ENCODE data around the gene FAM174B. TPM values are rescaled to one million over a fixed set of nuclear protein-coding genes. Genes with fewer than 3 reads are reported as not detected.

FAM174B gene
- total and polyA plus RNA-seq, 2 experiments from 2014 or later, result 15.0 to 21.8 TPM

- Histone ChIP-seq H3K9me2 (ENCODE audit: insufficient read depth) (no peaks in the 10 kb centered on the region), H3K4me3 (no peak overlapping the region), H3K27me3 (ENCODE audit: insufficient read depth) (no peaks in the 10 kb centered on the region), H3K36me3 (ENCODE audit: insufficient read depth) (no peaks in the 10 kb centered on the region), H3K4me1 (ENCODE audit: insufficient read depth) (peaks cover 13% of the 10 kb centered on the region; the same call in 1 of the 2 replicates), H2AFZ (no peak overlapping the region), H3K27ac (ENCODE audit: low read depth) (no peak overlapping the region), H3K79me2 (replicated peaks; ENCODE audit: insufficient read depth) (peaks cover 68% of the 10 kb centered on the region), H3K4me2 (no peak overlapping the region), H3F3A (replicated peaks; ENCODE audit: low read depth) (0 out of 2 replicates have a peak, but pooled peaks cover 3% of the 10 kb centered on the region), H4K20me1 (replicated peaks; ENCODE audit: insufficient read depth) (no peaks in the 10 kb centered on the region)
- Mint-ChIP-seq H3K4me3 (no peak overlapping the region), H3K9me3 (peaks cover 10% of the 10 kb centered on the region; the same call in 2 of the 3 replicates), H3K27me3 (ENCODE audit: insufficient read depth, low read depth, poor library complexity) (peaks cover 9% of the 10 kb centered on the region), H3K27ac (peak overlapping the region; percentile 49; the same call in 1 of the 2 replicates), H3K4me1 (peaks cover 31% of the 10 kb centered on the region), H3K36me3 (ENCODE audit: low read depth) (peaks cover 18% of the 10 kb centered on the region)
- ATAC-seq (no peak), DNase-seq (ENCODE audit: low spot score) (no peak)
- no peak for TF ChIP-seq CREB1 (CRISPR knock-in tag; IDR thresholded peaks at IDR 0.05; ENCODE audit: low read depth)
- TF ChIP-seq EZH2phosphoT487 (IDR thresholded peaks at IDR 0.05; ENCODE audit: unreplicated experiment), result no peak
- TF ChIP-seq, protein P1, sequence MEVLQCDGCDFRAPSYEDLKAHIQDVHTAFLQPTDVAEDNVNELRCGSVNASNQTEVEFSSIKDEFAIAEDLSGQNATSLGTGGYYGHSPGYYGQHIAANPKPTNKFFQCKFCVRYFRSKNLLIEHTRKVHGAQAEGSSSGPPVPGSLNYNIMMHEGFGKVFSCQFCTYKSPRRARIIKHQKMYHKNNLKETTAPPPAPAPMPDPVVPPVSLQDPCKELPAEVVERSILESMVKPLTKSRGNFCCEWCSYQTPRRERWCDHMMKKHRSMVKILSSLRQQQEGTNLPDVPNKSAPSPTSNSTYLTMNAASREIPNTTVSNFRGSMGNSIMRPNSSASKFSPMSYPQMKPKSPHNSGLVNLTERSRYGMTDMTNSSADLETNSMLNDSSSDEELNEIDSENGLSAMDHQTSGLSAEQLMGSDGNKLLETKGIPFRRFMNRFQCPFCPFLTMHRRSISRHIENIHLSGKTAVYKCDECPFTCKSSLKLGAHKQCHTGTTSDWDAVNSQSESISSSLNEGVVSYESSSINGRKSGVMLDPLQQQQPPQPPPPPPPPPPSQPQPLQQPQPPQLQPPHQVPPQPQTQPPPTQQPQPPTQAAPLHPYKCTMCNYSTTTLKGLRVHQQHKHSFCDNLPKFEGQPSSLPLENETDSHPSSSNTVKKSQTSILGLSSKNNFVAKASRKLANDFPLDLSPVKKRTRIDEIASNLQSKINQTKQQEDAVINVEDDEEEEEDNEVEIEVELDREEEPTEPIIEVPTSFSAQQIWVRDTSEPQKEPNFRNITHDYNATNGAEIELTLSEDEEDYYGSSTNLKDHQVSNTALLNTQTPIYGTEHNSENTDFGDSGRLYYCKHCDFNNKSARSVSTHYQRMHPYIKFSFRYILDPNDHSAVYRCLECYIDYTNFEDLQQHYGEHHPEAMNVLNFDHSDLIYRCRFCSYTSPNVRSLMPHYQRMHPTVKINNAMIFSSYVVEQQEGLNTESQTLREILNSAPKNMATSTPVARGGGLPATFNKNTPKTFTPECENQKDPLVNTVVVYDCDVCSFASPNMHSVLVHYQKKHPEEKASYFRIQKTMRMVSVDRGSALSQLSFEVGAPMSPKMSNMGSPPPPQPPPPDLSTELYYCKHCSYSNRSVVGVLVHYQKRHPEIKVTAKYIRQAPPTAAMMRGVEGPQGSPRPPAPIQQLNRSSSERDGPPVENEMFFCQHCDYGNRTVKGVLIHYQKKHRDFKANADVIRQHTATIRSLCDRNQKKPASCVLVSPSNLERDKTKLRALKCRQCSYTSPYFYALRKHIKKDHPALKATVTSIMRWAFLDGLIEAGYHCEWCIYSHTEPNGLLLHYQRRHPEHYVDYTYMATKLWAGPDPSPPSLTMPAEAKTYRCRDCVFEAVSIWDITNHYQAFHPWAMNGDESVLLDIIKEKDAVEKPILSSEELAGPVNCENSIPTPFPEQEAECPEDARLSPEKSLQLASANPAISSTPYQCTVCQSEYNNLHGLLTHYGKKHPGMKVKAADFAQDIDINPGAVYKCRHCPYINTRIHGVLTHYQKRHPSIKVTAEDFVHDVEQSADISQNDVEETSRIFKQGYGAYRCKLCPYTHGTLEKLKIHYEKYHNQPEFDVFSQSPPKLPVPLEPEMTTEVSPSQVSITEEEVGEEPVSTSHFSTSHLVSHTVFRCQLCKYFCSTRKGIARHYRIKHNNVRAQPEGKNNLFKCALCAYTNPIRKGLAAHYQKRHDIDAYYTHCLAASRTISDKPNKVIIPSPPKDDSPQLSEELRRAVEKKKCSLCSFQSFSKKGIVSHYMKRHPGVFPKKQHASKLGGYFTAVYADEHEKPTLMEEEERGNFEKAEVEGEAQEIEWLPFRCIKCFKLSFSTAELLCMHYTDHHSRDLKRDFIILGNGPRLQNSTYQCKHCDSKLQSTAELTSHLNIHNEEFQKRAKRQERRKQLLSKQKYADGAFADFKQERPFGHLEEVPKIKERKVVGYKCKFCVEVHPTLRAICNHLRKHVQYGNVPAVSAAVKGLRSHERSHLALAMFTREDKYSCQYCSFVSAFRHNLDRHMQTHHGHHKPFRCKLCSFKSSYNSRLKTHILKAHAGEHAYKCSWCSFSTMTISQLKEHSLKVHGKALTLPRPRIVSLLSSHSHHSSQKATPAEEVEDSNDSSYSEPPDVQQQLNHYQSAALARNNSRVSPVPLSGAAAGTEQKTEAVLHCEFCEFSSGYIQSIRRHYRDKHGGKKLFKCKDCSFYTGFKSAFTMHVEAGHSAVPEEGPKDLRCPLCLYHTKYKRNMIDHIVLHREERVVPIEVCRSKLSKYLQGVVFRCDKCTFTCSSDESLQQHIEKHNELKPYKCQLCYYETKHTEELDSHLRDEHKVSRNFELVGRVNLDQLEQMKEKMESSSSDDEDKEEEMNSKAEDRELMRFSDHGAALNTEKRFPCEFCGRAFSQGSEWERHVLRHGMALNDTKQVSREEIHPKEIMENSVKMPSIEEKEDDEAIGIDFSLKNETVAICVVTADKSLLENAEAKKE (CRISPR knock-in tag; IDR thresholded peaks at IDR 0.05), result no peak
These were observed 19.1 kb downstream of the FAM174B start for GRCh38 chr15:92636401-92636907.

- Mint-ChIP-seq H3K27ac (no peak overlapping the region), H3K9me3 (peaks cover 5% of the 10 kb centered on the region; the same call in 2 of the 3 replicates), H3K36me3 (ENCODE audit: low read depth) (peaks cover 16% of the 10 kb centered on the region), H3K4me1 (peaks cover 31% of the 10 kb centered on the region), H3K27me3 (ENCODE audit: insufficient read depth, low read depth, poor library complexity) (peaks cover 7% of the 10 kb centered on the region), H3K4me3 (no peak overlapping the region)
- no peak overlapping the region for H3K4me2 ChIP-seq
- peaks cover 13% of the 10 kb centered on the region; the same call in 1 of the 2 replicates for H3K4me1 ChIP-seq (ENCODE audit: insufficient read depth)
- ATAC-seq, result no peak
- H4K20me1 ChIP-seq (replicated peaks; ENCODE audit: insufficient read depth), result no peaks in the 10 kb centered on the region
- H3K79me2 ChIP-seq (replicated peaks; ENCODE audit: insufficient read depth), result peaks cover 51% of the 10 kb centered on the region
- no peaks in the 10 kb centered on the region for H3K9me2 ChIP-seq (ENCODE audit: insufficient read depth)
- no peaks in the 10 kb centered on the region for H3K36me3 ChIP-seq (ENCODE audit: insufficient read depth)
- no peak overlapping the region for H3K4me3 ChIP-seq
- no peak for DNase-seq (ENCODE audit: low spot score)
- no peaks in the 10 kb centered on the region for H3K27me3 ChIP-seq (ENCODE audit: insufficient read depth)
- H2AFZ ChIP-seq, result no peak overlapping the region
- 0 out of 2 replicates have a peak, but pooled peaks cover 7% of the 10 kb centered on the region for H3F3A ChIP-seq (replicated peaks; ENCODE audit: low read depth)
- H3K27ac ChIP-seq (ENCODE audit: low read depth), result no peak overlapping the region
- TF ChIP-seq JUNB (IDR thresholded peaks at IDR 0.05; ENCODE audit: unreplicated experiment), result no peak
- TF ChIP-seq, protein P1 (CRISPR knock-in tag; IDR thresholded peaks at IDR 0.05), result no peak
- no peak for TF ChIP-seq EZH2phosphoT487 (IDR thresholded peaks at IDR 0.05; ENCODE audit: unreplicated experiment)
- TF ChIP-seq ZNF114 (CRISPR knock-in tag; IDR thresholded peaks at IDR 0.05), result no peak
These were observed 20.8 kb downstream of the FAM174B start for GRCh38 chr15:92634671-92635201.

Measured in GM23338 (cell line).